Activated naive CD4-positive, alpha-beta T cell treated with anti-CD3 and anti-CD28 coated beads, Interleukin-2, amount 10 ng/mL, durations not matched to agents 7 days and 5 days (primary cell): Measurements from ENCODE around the gene FLT4.

Experiments
- CTCF ChIA-PET: fragments of 350-600 bp; sonication (Branson Sonifier 250); formaldehyde crosslinking; loops from one replicate; lab custom pipeline; 2021; ENCODE audit warnings: antibody characterized with exemption; lab: Charles Lee
- DNase-seq: peaks from one replicate; pipeline ENCODE4 v3.0.0-alpha.2; 2020
- H3K27ac Mint-ChIP-seq: one replicate; pipeline ENCODE4 v1.8.0; 2021; ENCODE audit warnings: mild to moderate bottlenecking, moderate library complexity, mixed read lengths
- H3K27me3 Mint-ChIP-seq: one replicate; pipeline ENCODE4 v1.8.0; 2021; ENCODE audit warnings: mild to moderate bottlenecking, mixed read lengths
- H3K36me3 Mint-ChIP-seq: one replicate; pipeline ENCODE4 v1.8.0; 2021; ENCODE audit warnings: mixed read lengths
- H3K4me1 Mint-ChIP-seq: one replicate; pipeline ENCODE4 v1.8.0; 2021; ENCODE audit warnings: mixed read lengths
- H3K4me3 Mint-ChIP-seq: one replicate; pipeline ENCODE4 v1.8.0; 2021; ENCODE audit warnings: mild to moderate bottlenecking, moderate library complexity, mixed read lengths
- H3K9me3 Mint-ChIP-seq: one replicate; pipeline ENCODE4 v1.8.0; 2021; ENCODE audit warnings: mixed read lengths

Gene FLT4

GRCh38 chr5:180607861-180608571 lies 41.4 kb downstream of the FLT4 start:
- no peaks in the 10 kb centered on the region for H3K9me3 Mint-ChIP-seq
- peaks cover 2% of the 10 kb centered on the region for H3K4me1 Mint-ChIP-seq
- H3K36me3 Mint-ChIP-seq = no peaks in the 10 kb centered on the region
- H3K4me3 Mint-ChIP-seq = no peak overlapping the region
- no peak overlapping the region for H3K27ac Mint-ChIP-seq
- CTCF ChIA-PET = no interaction called here
- peaks cover 10% of the 10 kb centered on the region for H3K27me3 Mint-ChIP-seq
- no peak for DNase-seq

- Mint-ChIP-seq H3K4me3 (no peak overlapping the region), H3K27ac (no peak overlapping the region), H3K36me3 (no peaks in the 10 kb centered on the region), H3K9me3 (no peaks in the 10 kb centered on the region), H3K27me3 (peaks cover 10% of the 10 kb centered on the region), H3K4me1 (peaks cover 2% of the 10 kb centered on the region)
- no peak for DNase-seq
- CTCF ChIA-PET = interaction anchor here (0.6 to 2.4 kb wide), 9 partner anchors 9 to 313 kb away, joined by 3 to 14 read pairs (median 3); no protein-coding TSS in a partner anchor
Observed at GRCh38 chr5:180606215-180606785, 43.1 kb downstream of the FLT4 start.

GRCh38 chr5:180605554-180606214 lies 43.7 kb downstream of the FLT4 start:
- peaks cover 10% of the 10 kb centered on the region for H3K27me3 Mint-ChIP-seq
- no peaks in the 10 kb centered on the region for H3K9me3 Mint-ChIP-seq
- H3K27ac Mint-ChIP-seq = no peak overlapping the region
- H3K4me1 Mint-ChIP-seq = peaks cover 2% of the 10 kb centered on the region
- DNase-seq = peak; percentile 80
- CTCF ChIA-PET = interaction anchor here (0.7 to 2.4 kb wide), 7 partner anchors 11 to 313 kb away, joined by 3 to 14 read pairs (median 3); no protein-coding TSS in a partner anchor
- no peaks in the 10 kb centered on the region for H3K36me3 Mint-ChIP-seq
- no peak overlapping the region for H3K4me3 Mint-ChIP-seq

GRCh38 chr5:180604271-180604670 lies 45.1 kb downstream of the FLT4 start:
- CTCF ChIA-PET = no interaction called here
- H3K27me3 Mint-ChIP-seq = peaks cover 10% of the 10 kb centered on the region
- no peaks in the 10 kb centered on the region for H3K36me3 Mint-ChIP-seq
- H3K9me3 Mint-ChIP-seq = no peaks in the 10 kb centered on the region
- H3K4me1 Mint-ChIP-seq = peaks cover 2% of the 10 kb centered on the region
- no peak overlapping the region for H3K27ac Mint-ChIP-seq
- no peak overlapping the region for H3K4me3 Mint-ChIP-seq
- no peak for DNase-seq

- no peak overlapping the region for H3K27ac Mint-ChIP-seq
- H3K9me3 Mint-ChIP-seq = no peaks in the 10 kb centered on the region
- peaks cover 10% of the 10 kb centered on the region for H3K27me3 Mint-ChIP-seq
- peaks cover 2% of the 10 kb centered on the region for H3K4me1 Mint-ChIP-seq
- no peaks in the 10 kb centered on the region for H3K36me3 Mint-ChIP-seq
- no peak for DNase-seq
- CTCF ChIA-PET = interaction anchor here (1.0 kb wide), 1 partner anchor 10 kb away, joined by 4 read pairs; no protein-coding TSS in a partner anchor
- H3K4me3 Mint-ChIP-seq = no peak overlapping the region
Observed at GRCh38 chr5:180603076-180603594, 46.3 kb downstream of the FLT4 start.

GRCh38 chr5:180602481-180603075 lies 46.8 kb downstream of the FLT4 start:
- no peak overlapping the region for H3K27ac Mint-ChIP-seq
- H3K9me3 Mint-ChIP-seq = no peaks in the 10 kb centered on the region
- H3K4me1 Mint-ChIP-seq = no peaks in the 10 kb centered on the region
- no peaks in the 10 kb centered on the region for H3K36me3 Mint-ChIP-seq
- CTCF ChIA-PET = interaction anchor here (1.0 kb wide), 1 partner anchor 10 kb away, joined by 4 read pairs; no protein-coding TSS in a partner anchor
- H3K4me3 Mint-ChIP-seq = no peak overlapping the region
- H3K27me3 Mint-ChIP-seq = peaks cover 10% of the 10 kb centered on the region
- DNase-seq = no peak

GRCh38 chr5:180601591-180602480 lies 47.6 kb downstream of the FLT4 start:
- Mint-ChIP-seq H3K36me3 (no peaks in the 10 kb centered on the region), H3K27ac (no peak overlapping the region), H3K9me3 (no peaks in the 10 kb centered on the region), H3K27me3 (peaks cover 10% of the 10 kb centered on the region), H3K4me1 (no peaks in the 10 kb centered on the region), H3K4me3 (no peak overlapping the region)
- CTCF ChIA-PET = no interaction called here
- peak; percentile 17 for DNase-seq

- no peaks in the 10 kb centered on the region for H3K9me3 Mint-ChIP-seq
- no peak overlapping the region for H3K27ac Mint-ChIP-seq
- H3K4me1 Mint-ChIP-seq = no peaks in the 10 kb centered on the region
- H3K36me3 Mint-ChIP-seq = no peaks in the 10 kb centered on the region
- DNase-seq = peak; percentile 8
- H3K27me3 Mint-ChIP-seq = peaks cover 4% of the 10 kb centered on the region
- CTCF ChIA-PET = no interaction called here
- H3K4me3 Mint-ChIP-seq = no peak overlapping the region
Observed at GRCh38 chr5:180600554-180601041, 48.8 kb downstream of the FLT4 start.

GRCh38 chr5:180599981-180600553 lies 49.3 kb downstream of the FLT4 start:
- H3K9me3 Mint-ChIP-seq = no peaks in the 10 kb centered on the region
- CTCF ChIA-PET = interaction anchor here (2.3 kb wide), 1 partner anchor 19 kb away, joined by 6 read pairs; no protein-coding TSS in a partner anchor

GRCh38 chr5:180599590-180599914 lies 49.8 kb downstream of the FLT4 start:
- no peak for DNase-seq
- CTCF ChIA-PET = interaction anchor here (2.3 kb wide), 1 partner anchor 20 kb away, joined by 6 read pairs; no protein-coding TSS in a partner anchor
- peaks cover 4% of the 10 kb centered on the region for H3K27me3 Mint-ChIP-seq

More at GRCh38 chr5:180599981-180600553, 49.3 kb downstream of the FLT4 start:
- peak; percentile 14 for DNase-seq
- no peaks in the 10 kb centered on the region for H3K36me3 Mint-ChIP-seq
- H3K4me1 Mint-ChIP-seq = no peaks in the 10 kb centered on the region
- H3K27ac Mint-ChIP-seq = no peak overlapping the region
- H3K27me3 Mint-ChIP-seq = peaks cover 4% of the 10 kb centered on the region
- H3K4me3 Mint-ChIP-seq = no peak overlapping the region

GRCh38 chr5:180598797-180599589 lies 50.4 kb downstream of the FLT4 start:
- peak; percentile 8 for DNase-seq
- Mint-ChIP-seq H3K36me3 (no peaks in the 10 kb centered on the region), H3K4me1 (no peaks in the 10 kb centered on the region), H3K27ac (no peak overlapping the region), H3K27me3 (peaks cover 4% of the 10 kb centered on the region), H3K4me3 (no peak overlapping the region), H3K9me3 (no peaks in the 10 kb centered on the region)
- CTCF ChIA-PET = interaction anchor here (2.3 kb wide), 1 partner anchor 20 kb away, joined by 6 read pairs; no protein-coding TSS in a partner anchor

More at GRCh38 chr5:180599590-180599914, 49.8 kb downstream of the FLT4 start:
- no peaks in the 10 kb centered on the region for H3K36me3 Mint-ChIP-seq
- H3K9me3 Mint-ChIP-seq = no peaks in the 10 kb centered on the region
- H3K27ac Mint-ChIP-seq = no peak overlapping the region
- no peak overlapping the region for H3K4me3 Mint-ChIP-seq
- H3K4me1 Mint-ChIP-seq = no peaks in the 10 kb centered on the region

GRCh38 chr5:180598316-180598701 lies 51.1 kb downstream of the FLT4 start:
- DNase-seq = peak; percentile 16
- H3K9me3 Mint-ChIP-seq = no peaks in the 10 kb centered on the region
- H3K27me3 Mint-ChIP-seq = peaks cover 11% of the 10 kb centered on the region
- no peaks in the 10 kb centered on the region for H3K4me1 Mint-ChIP-seq
- CTCF ChIA-PET = interaction anchor here (2.3 kb wide), 1 partner anchor 21 kb away, joined by 6 read pairs; no protein-coding TSS in a partner anchor
- no peak overlapping the region for H3K27ac Mint-ChIP-seq
- no peak overlapping the region for H3K4me3 Mint-ChIP-seq
- H3K36me3 Mint-ChIP-seq = no peaks in the 10 kb centered on the region
